CD14-positive monocyte (primary cell): ENCODE results near the gene SGCE. TPM values are rescaled to one million over a fixed set of nuclear protein-coding genes. Genes with fewer than 3 reads are reported as not detected.

Experiments
- DNase-seq, 3 donors: peaks; one replicate each; pipeline ENCODE4 v3.0.0-alpha.2; 2011 to 2022
- H2AFZ ChIP-seq: 2 replicates; pipeline ENCODE4 v1.6.0; 2012; ENCODE audit warnings: mild to moderate bottlenecking, low read depth, low read length, inconsistent platforms; ENCODE audit not compliant: insufficient read depth, poor library complexity, severe bottlenecking
- H3K27ac ChIP-seq, 2 donors: 1 replicate in 1 of 2; 2 replicates in 1 of 2; pipeline ENCODE4 v1.5.1; 2012 to 2013; ENCODE audit warnings: low read length in 2 of 2, control low read depth in 1 of 2, inconsistent platforms in 1 of 2, low read depth in 1 of 2, mild to moderate bottlenecking in 1 of 2
- H3K27me3 ChIP-seq, 2 donors: one replicate each; pipeline versions ENCODE4 v1.6.0 to v1.6.1; 2011 to 2013; ENCODE audit warnings: low read length in 2 of 2; ENCODE audit not compliant: control insufficient read depth in 2 of 2, insufficient read depth in 2 of 2
- H3K36me3 ChIP-seq, 2 donors: replicated peaks in 1 of 2; 1 replicate in 1 of 2; 2 replicates in 1 of 2; pipeline versions ENCODE4 v1.5.1 to v1.6.1; 2012 to 2013; ENCODE audit warnings: low read length in 2 of 2, control low read depth in 1 of 2, inconsistent platforms in 1 of 2, mild to moderate bottlenecking in 1 of 2; ENCODE audit not compliant: insufficient read depth in 2 of 2, control insufficient read depth in 1 of 2
- H3K4me1 ChIP-seq, 2 donors: 1 replicate in 1 of 2; 2 replicates in 1 of 2; pipeline versions ENCODE4 v1.5.1 to v1.6.1; 2012 to 2013; ENCODE audit warnings: low read length in 2 of 2, control low read depth in 1 of 2, inconsistent platforms in 1 of 2, mild to moderate bottlenecking in 1 of 2, moderate library complexity in 1 of 2; ENCODE audit not compliant: insufficient read depth in 2 of 2, control insufficient read depth in 1 of 2
- H3K4me2 ChIP-seq: replicated peaks from 2 replicates; pipeline ENCODE3; 2012; ENCODE audit warnings: low read length, moderate library complexity, mild to moderate bottlenecking; ENCODE audit not compliant: poor library complexity, severe bottlenecking; ENCODE audit errors: extremely low read depth
- H3K4me3 ChIP-seq, 3 experiments: fragments of 200-600 bp in 1 of 3; sonication (generic) in 1 of 3; replicated peaks in 1 of 3; 1 replicate in 2 of 3; 2 replicates in 1 of 3; pipeline ENCODE4 v1.5.1; 2011 to 2013; ENCODE audit warnings: low read length in 3 of 3, mild to moderate bottlenecking in 3 of 3, control low read depth in 2 of 3, low read depth in 2 of 3, inconsistent platforms in 1 of 3, moderate library complexity in 1 of 3
- H3K79me2 ChIP-seq: 2 replicates; pipeline ENCODE4 v1.6.0; 2012; ENCODE audit warnings: mild to moderate bottlenecking, control low read depth, inconsistent platforms, low read length, moderate library complexity; ENCODE audit not compliant: insufficient read depth
- H3K9ac ChIP-seq: 2 replicates; pipeline ENCODE4 v1.6.0; 2017; ENCODE audit warnings: low read length, mild to moderate bottlenecking; ENCODE audit not compliant: insufficient read depth, poor library complexity, severe bottlenecking
- H3K9me3 ChIP-seq, 2 donors: replicated peaks in 1 of 2; 1 replicate in 1 of 2; 2 replicates in 1 of 2; pipeline versions ENCODE4 v1.5.1 to v1.6.1; 2012 to 2013; ENCODE audit warnings: low read length in 2 of 2, control low read depth in 1 of 2; ENCODE audit not compliant: control insufficient read depth in 1 of 2, insufficient read depth in 1 of 2
- H4K20me1 ChIP-seq: 2 replicates; pipeline ENCODE4 v1.6.0; 2012; ENCODE audit warnings: mild to moderate bottlenecking, low read length, control low read depth, moderate library complexity; ENCODE audit not compliant: insufficient read depth
- H3K27ac Mint-ChIP-seq, 7 donors: one replicate each; pipeline ENCODE4 v1.8.0; 2020; ENCODE audit warnings: mild to moderate bottlenecking in 7 of 7, mixed read lengths in 7 of 7, moderate library complexity in 6 of 7, inconsistent platforms in 2 of 7
- H3K27me3 Mint-ChIP-seq, 3 donors: one replicate each; pipeline ENCODE4 v1.8.0; 2021 to 2022; ENCODE audit warnings: low read depth in 3 of 3, mild to moderate bottlenecking in 3 of 3, mixed read lengths in 3 of 3, moderate library complexity in 3 of 3, inconsistent platforms in 1 of 3
- H3K36me3 Mint-ChIP-seq, 2 donors: one replicate each; pipeline ENCODE4 v1.8.0; 2020; ENCODE audit warnings: mixed read lengths in 2 of 2, inconsistent platforms in 1 of 2, mild to moderate bottlenecking in 1 of 2
- H3K4me1 Mint-ChIP-seq: one replicate; pipeline ENCODE4 v1.8.0; 2020; ENCODE audit warnings: mild to moderate bottlenecking, mixed read lengths
- H3K4me3 Mint-ChIP-seq, 2 donors: one replicate each; pipeline ENCODE4 v1.8.0; 2020; ENCODE audit warnings: mild to moderate bottlenecking in 2 of 2, mixed read lengths in 2 of 2, moderate library complexity in 1 of 2
- H3K9me3 Mint-ChIP-seq, 7 donors: one replicate each; pipeline ENCODE4 v1.8.0; 2020 to 2022; ENCODE audit warnings: mixed read lengths in 7 of 7, mild to moderate bottlenecking in 6 of 7, moderate library complexity in 6 of 7, inconsistent platforms in 2 of 7
- WGBS: methylation state at CpG from one replicate; pipeline ENCODE4 v1.1.5; 2013; ENCODE audit warnings: missing lambda C conversion rate; ENCODE audit not compliant: insufficient coverage; 5-methylcytosine and 5-hydroxymethylcytosine counted together
- intact Hi-C, 2 donors: fragments of 100-400 bp; cut with micrococcal nuclease; formaldehyde crosslinking; loops; one replicate each; pipeline versions ENCODE4 v1.15.0 to v1.15.1; 2023
- polyA plus RNA-seq, 3 donors: library from polyadenylated mRNA; depleted of rRNA in 1 of 3; unstranded in 2 of 3; stranded (reverse) in 1 of 3; fragments of 300-500 nt in 2 of 3; fragments of >200 nt in 1 of 3; fragmentation: Illumina TruSeq in 2 of 3; gene quantifications; 1 replicate in 2 of 3; 2 replicates in 1 of 3; pipeline ENCODE4 v1.2.3, GENCODE V29; 2012 to 2021
- TF ChIP-seq, protein P1 (sequence below): fragments of 200-600 bp; IDR thresholded peaks from one replicate; pipeline ENCODE4 v1.8.0; 2022; ENCODE audit warnings: antibody characterized with exemption, mild to moderate bottlenecking

Gene SGCE
- polyA plus RNA-seq, 3 donors: not detected

GRCh38 chr7:94547126-94547525 lies 108.8 kb downstream of the SGCE start:
- Histone ChIP-seq H3K27ac (no peak overlapping the region), H3K79me2 (no peaks in the 10 kb centered on the region), H2AFZ (no peak overlapping the region), H3K27me3 (no peaks in the 10 kb centered on the region), H3K36me3 (peaks cover 6 to 7% of the 10 kb centered on the region in 2 donors), H3K4me2 (no peak overlapping the region), H3K9ac (no peak overlapping the region), H3K4me3 (no peak overlapping the region), H4K20me1 (no peaks in the 10 kb centered on the region), H3K4me1 (no peaks in the 10 kb centered on the region), H3K9me3 (no peaks in the 10 kb centered on the region)
- no peaks in the 10 kb centered on the region for H3K4me1 Mint-ChIP-seq
- DNase-seq: no peak
- H3K27me3 Mint-ChIP-seq: no peaks in the 10 kb centered on the region
- peaks cover 14 to 17% of the 10 kb centered on the region in 2 donors for H3K36me3 Mint-ChIP-seq
- H3K9me3 Mint-ChIP-seq: no peaks in the 10 kb centered on the region
- intact Hi-C loops: no loop called here
- no peak overlapping the region for H3K4me3 Mint-ChIP-seq
- WGBS: no CpG with 5 or more reads among the region's 1 CpG
- H3K27ac Mint-ChIP-seq: no peak overlapping the region
- TF ChIP-seq, protein P1, sequence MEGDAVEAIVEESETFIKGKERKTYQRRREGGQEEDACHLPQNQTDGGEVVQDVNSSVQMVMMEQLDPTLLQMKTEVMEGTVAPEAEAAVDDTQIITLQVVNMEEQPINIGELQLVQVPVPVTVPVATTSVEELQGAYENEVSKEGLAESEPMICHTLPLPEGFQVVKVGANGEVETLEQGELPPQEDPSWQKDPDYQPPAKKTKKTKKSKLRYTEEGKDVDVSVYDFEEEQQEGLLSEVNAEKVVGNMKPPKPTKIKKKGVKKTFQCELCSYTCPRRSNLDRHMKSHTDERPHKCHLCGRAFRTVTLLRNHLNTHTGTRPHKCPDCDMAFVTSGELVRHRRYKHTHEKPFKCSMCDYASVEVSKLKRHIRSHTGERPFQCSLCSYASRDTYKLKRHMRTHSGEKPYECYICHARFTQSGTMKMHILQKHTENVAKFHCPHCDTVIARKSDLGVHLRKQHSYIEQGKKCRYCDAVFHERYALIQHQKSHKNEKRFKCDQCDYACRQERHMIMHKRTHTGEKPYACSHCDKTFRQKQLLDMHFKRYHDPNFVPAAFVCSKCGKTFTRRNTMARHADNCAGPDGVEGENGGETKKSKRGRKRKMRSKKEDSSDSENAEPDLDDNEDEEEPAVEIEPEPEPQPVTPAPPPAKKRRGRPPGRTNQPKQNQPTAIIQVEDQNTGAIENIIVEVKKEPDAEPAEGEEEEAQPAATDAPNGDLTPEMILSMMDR: no peak

DNA sequence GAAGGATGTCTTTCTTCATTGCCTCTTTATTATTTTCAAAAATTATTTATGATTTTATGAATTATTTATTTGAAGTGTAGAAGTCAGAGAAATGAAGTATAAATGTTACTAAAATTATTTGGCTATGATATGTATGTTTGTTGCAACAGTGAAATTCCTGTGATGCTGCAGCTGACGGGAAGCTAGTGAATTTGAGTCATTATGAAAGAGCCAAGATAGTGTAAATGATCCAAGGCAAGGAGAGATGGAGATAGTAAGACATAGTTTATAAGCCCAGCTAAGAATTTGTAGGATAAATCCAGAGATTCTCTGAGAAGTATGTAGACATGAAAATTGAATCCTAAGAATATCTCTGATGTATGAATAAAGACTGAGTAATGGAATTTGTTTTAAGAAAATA lies 115.5 kb downstream of the SGCE start:
- H3K9me3 Mint-ChIP-seq: no peaks in the 10 kb centered on the region
- intact Hi-C loops: no loop called here
- no peak overlapping the region for H3K4me3 Mint-ChIP-seq
- H3K4me1 ChIP-seq: no peaks in the 10 kb centered on the region
- H3K27ac Mint-ChIP-seq: no peak overlapping the region
- H3K36me3 Mint-ChIP-seq: peaks cover 23 to 27% of the 10 kb centered on the region in 2 donors
- no peaks in the 10 kb centered on the region for H3K9me3 ChIP-seq
- no peak overlapping the region for H3K4me2 ChIP-seq
- H3K27me3 ChIP-seq: no peaks in the 10 kb centered on the region
- TF ChIP-seq, protein P1: no peak
- DNase-seq: no peak
- H3K27me3 Mint-ChIP-seq: no peaks in the 10 kb centered on the region
- no peak overlapping the region for H3K4me3 ChIP-seq
- H3K79me2 ChIP-seq: no peaks in the 10 kb centered on the region
- 100% methylated on average over 1 of the region's 1 CpG for WGBS
- H3K36me3 ChIP-seq: peaks cover 4 to 25% of the 10 kb centered on the region in 2 donors
- H3K27ac ChIP-seq: no peak overlapping the region
- no peaks in the 10 kb centered on the region for H4K20me1 ChIP-seq
- no peak overlapping the region for H3K9ac ChIP-seq
- no peak overlapping the region for H2AFZ ChIP-seq
- H3K4me1 Mint-ChIP-seq: no peaks in the 10 kb centered on the region

Other genes starting within 250 kb of the SGCE start
- 1 to 10 TPM; 2.0 to 4.4 (median 3.6) TPM for gene CASD1, start 146.3 kb downstream of the SGCE start, polyA plus RNA-seq